Measurements from ENCODE around the gene ZNF324B. TPM values are rescaled to one million over a fixed set of nuclear protein-coding genes. Genes with fewer than 3 reads are reported as not detected.

Gene ZNF324B
- total and polyA plus RNA-seq, 12 donors: 1.4 to 5.2 (median 3.0) TPM

DNA sequence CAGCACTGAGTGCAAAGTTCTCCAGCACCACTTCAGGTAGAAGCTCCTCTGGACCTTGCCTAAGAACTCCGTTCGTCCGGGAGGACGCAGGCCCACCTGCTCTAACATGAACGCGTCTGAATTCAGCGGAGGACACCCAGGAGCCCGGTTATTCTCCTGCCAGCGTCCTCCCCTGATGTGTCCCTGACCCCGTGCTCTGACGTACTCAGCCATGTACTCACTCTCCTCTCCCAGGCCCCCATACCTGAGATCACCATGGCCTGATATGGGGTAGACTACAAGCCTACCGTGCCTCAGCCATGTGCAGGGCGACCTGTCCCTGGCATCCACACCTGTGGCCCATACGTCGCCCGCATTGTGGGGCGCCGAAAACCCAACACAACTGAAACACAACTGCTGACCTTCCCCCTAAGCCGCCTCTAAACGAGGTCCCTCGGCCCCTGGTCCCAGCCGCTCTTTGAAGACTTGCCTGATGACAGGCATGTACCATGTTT, 43.7 kb upstream of the ZNF324B start:
- Histone ChIP-seq H3K4me1 (peaks cover 5 to 31% (median 26%) of the 10 kb centered on the region in 9 donors), H3K27me3 (no peaks in the 10 kb centered on the region), H3K9me3 (no peaks in the 10 kb centered on the region), H3K27ac (peak overlapping the region; percentile 84 to 95 (median 91)), H3K4me3 (peak overlapping the region; percentile 79 to 100 (median 96)), H3K36me3 (peaks cover 0 to 6% (median 0%) of the 10 kb centered on the region in 9 donors)
- 11 to 14% methylated on average over 22 of the region's 22 CpGs for WGBS, 2 donors
- intact Hi-C loops (cut with DNase I): loop anchor here in 1 of 10 donors (1.0 kb wide), 1 partner anchor 33 kb away; the partner anchor contains the start of gene ZNF132
- DNase-seq (no peak), ATAC-seq (peak in 6 of 8 donors; percentile 2 to 40 (median 6))
- TF ChIP-seq, protein P1, sequence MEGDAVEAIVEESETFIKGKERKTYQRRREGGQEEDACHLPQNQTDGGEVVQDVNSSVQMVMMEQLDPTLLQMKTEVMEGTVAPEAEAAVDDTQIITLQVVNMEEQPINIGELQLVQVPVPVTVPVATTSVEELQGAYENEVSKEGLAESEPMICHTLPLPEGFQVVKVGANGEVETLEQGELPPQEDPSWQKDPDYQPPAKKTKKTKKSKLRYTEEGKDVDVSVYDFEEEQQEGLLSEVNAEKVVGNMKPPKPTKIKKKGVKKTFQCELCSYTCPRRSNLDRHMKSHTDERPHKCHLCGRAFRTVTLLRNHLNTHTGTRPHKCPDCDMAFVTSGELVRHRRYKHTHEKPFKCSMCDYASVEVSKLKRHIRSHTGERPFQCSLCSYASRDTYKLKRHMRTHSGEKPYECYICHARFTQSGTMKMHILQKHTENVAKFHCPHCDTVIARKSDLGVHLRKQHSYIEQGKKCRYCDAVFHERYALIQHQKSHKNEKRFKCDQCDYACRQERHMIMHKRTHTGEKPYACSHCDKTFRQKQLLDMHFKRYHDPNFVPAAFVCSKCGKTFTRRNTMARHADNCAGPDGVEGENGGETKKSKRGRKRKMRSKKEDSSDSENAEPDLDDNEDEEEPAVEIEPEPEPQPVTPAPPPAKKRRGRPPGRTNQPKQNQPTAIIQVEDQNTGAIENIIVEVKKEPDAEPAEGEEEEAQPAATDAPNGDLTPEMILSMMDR (IDR thresholded peaks at IDR 0.05): no peak

DNA sequence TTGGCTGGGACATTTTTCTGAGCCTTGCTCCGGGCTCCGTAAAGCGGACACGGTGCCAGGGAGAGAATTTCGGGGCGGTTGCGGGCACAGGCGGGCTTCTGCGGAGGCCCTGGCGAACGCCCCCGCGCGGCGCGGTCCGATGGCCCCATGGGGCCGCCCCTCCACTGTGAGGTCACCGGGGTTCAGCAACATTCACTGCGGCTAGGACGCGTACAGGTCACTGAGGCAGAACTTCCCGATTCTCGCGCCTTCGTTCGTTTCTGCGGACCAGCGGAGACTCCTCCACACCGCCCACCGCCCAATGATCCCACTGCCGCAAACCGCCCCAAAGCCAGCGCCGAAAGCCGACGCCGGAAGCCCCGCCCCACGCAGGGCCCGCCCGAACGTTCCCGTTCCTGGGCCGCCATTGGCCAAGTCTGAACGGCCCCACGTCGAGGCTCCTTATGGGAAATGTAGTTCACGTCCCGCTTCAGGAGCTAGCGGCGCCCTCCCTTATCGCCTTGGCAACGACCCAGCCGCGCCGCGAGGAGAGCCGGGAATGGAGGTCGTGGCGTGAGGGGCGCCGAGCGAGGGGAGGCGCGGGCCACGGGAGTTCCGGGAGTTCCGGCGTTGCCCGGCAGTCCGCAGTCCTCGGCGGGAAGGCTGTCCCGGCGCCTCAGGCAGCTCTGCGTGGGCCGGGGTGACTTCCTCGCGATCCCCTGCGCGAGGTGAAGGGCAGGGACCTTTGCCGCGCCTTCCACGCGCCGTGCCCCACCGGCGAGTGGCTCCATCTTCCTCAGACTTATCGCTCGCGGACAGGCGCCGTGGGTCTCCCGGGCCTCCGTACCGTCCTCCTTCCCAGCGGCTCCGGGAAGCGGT, 43.0 kb upstream of the ZNF324B start, which contains the start of gene ZNF584:
ZNF584 (plus strand) TSS at position 498 of the 858 bp plus-strand sequence. CDS start 499 bp downstream, outside the sequence.
- Histone ChIP-seq H3K4me1 (peaks cover 5 to 31% (median 26%) of the 10 kb centered on the region in 9 donors), H3K9me3 (no peaks in the 10 kb centered on the region), H3K27ac (peak within 1 kb of the TSS; percentile 84 to 95 (median 91)), H3K4me3 (peak within 1 kb of the TSS; percentile 79 to 100 (median 96)), H3K36me3 (peaks cover 0 to 6% (median 0%) of the 10 kb centered on the region in 9 donors), H3K27me3 (no peaks in the 10 kb centered on the region)
- intact Hi-C loops (cut with DNase I): loop anchor here in 1 of 10 donors (1.0 kb wide), 1 partner anchor 32 kb away; the partner anchor contains the start of gene ZNF132
- DNase-seq (peak; percentile 95 to 96), ATAC-seq (peak; percentile 97 to 99 (median 98))
- WGBS, 2 donors: 0% methylated on average over 98 to 100 of the region's 100 CpGs
- TF ChIP-seq, protein P1 (IDR thresholded peaks at IDR 0.05): peak in 4 of 9 donors; percentile 10 to 43 (median 30)

DNA sequence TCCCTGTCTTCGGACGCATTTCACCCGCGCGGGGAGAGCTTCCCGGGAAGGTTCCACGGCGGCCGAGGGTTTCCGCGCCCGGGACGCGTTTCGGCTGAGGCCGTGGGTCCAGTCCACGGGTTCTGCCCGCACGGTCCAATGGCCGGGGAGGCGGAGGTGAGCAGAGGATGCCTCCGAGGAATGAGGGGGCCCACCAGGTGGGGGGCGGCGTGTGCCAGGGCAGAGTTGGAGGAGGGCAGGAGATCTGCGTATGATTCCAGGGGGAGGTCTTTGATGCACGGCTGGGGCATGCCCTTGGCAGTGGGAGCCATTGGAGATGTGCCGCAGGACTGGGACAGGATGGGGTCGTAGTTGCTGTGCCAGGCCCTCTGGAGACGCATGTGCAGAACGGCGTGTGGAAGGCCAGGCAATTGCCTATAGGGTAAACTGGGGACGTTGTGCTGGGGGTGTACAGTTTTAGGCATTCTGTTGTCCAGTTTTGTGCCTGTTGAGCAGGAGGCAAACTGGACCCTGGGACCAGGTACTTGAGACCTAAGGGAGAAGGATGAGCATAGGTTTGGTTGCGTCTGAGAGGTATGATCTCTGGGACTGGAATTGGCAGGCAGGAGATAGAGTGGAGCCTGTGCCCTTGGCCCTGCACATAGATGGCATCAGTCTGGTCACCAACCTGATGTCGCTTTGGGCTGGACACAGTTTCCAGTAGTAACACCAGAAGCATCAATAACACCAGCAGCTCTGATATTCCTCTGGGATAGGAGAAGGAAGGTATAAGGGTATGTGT, 42.2 kb upstream of the ZNF324B start:
- TF ChIP-seq, protein P1 (IDR thresholded peaks at IDR 0.05): no peak
- H3K36me3 ChIP-seq: peaks cover 0 to 6% (median 0%) of the 10 kb centered on the region in 9 donors
- H3K4me3 ChIP-seq: peak overlapping the region; percentile 79 to 100 (median 96)
- DNase-seq: peak in 1 of 2 donors; percentile 33
- H3K4me1 ChIP-seq: peaks cover 5 to 31% (median 26%) of the 10 kb centered on the region in 9 donors
- peak overlapping the region; percentile 84 to 95 (median 91) for H3K27ac ChIP-seq
- WGBS, 2 donors: 3 to 4% methylated on average over 34 of the region's 34 CpGs
- no peaks in the 10 kb centered on the region for H3K27me3 ChIP-seq
- no peaks in the 10 kb centered on the region for H3K9me3 ChIP-seq
- ATAC-seq: peak; percentile 9 to 68 (median 36)
- intact Hi-C loops (cut with DNase I): no loop called here

DNA sequence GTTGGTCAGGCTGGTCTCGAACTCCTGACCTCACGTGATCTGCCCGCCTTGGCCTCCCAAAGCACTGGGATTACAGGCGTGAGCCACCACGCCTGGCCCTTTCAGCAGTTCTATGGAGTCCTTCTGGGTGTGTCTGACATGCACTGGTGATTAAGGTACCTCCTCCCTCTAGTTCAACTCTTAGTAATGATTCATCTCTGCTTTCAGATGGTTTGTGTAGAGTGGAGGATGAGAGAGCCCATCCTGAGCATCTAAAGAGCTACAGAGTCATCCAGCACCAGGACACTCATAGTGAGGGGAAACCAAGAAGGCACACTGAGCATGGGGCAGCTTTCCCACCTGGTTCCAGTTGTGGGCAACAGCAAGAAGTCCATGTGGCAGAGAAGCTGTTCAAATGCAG, 34.8 kb upstream of the ZNF324B start:
- H3K27me3 ChIP-seq: no peaks in the 10 kb centered on the region
- DNase-seq (no peak), ATAC-seq (no peak)
- H3K27ac ChIP-seq: no peak overlapping the region
- H3K4me3 ChIP-seq: no peak overlapping the region
- peaks cover 0 to 67% (median 41%) of the 10 kb centered on the region in 9 donors for H3K36me3 ChIP-seq
- no peaks in the 10 kb centered on the region for H3K4me1 ChIP-seq
- 95 to 99% methylated on average over 5 of the region's 5 CpGs for whole genome bisulfite sequencing, 2 donors
- intact Hi-C loops (cut with DNase I): no loop called here
- peaks cover 0 to 11% (median 0%) of the 10 kb centered on the region in 11 donors for H3K9me3 ChIP-seq
- TF ChIP-seq, protein P1 (IDR thresholded peaks at IDR 0.05): no peak
